Lower lobe of right lung (tissue), 2 donors: ENCODE data around the gene APLP2. TPM values are rescaled to one million over a fixed set of nuclear protein-coding genes. Genes with fewer than 3 reads are reported as not detected.
"Not testable (repeated sequence)": the region's sequence is repeated elsewhere in the genome, so short reads cannot be mapped to it uniquely, and the experiment has no call there.

Source experiments
- ATAC-seq, 2 donors: fragments of 200-7000 bp; cut with Tn5 transposase; one replicate each; pipeline ENCODE4 v1.9.1; 2020 to 2022; ENCODE audit warnings: mild to moderate bottlenecking in 2 of 2, moderate library complexity in 2 of 2
- DNase-seq: peaks from one replicate; pipeline ENCODE4 v3.0.0-alpha.2; 2020
- H3K27ac ChIP-seq: fragments of 200-600 bp; one replicate; pipeline ENCODE4 v1.8.0; 2022
- H3K27me3 ChIP-seq: fragments of 200-600 bp; one replicate; pipeline ENCODE4 v1.8.0; 2022; ENCODE audit warnings: low read depth
- H3K36me3 ChIP-seq: fragments of 200-600 bp; one replicate; pipeline ENCODE4 v1.8.0; 2022; ENCODE audit warnings: mild to moderate bottlenecking
- H3K4me1 ChIP-seq: fragments of 200-600 bp; one replicate; pipeline ENCODE4 v1.8.0; 2022
- H3K4me3 ChIP-seq: fragments of 200-600 bp; one replicate; pipeline ENCODE4 v1.8.0; 2022; ENCODE audit warnings: mild to moderate bottlenecking
- H3K9me3 ChIP-seq: fragments of 200-600 bp; one replicate; pipeline ENCODE4 v1.8.0; 2022
- intact Hi-C: fragments of 100-400 bp; cut with DNase I; formaldehyde crosslinking; loops from one replicate; pipeline ENCODE4 v1.11.0; 2022
- long read RNA-seq: library from polyadenylated mRNA; unstranded; transcript quantifications from one replicate; pipeline ENCODE4 v2.0.0, GENCODE V29; 2021
- total RNA-seq: library from RNA; stranded (reverse); fragmentation: NEBNext Ultra II Directional; extraction: Animal tissue kit (Norgen Biotek cat#: 25700); gene quantifications from one replicate; pipeline ENCODE4 v1.2.1, GENCODE V29; 2021
- TF ChIP-seq, protein P1 (sequence below): fragments of 200-600 bp; IDR thresholded peaks from one replicate; pipeline ENCODE4 v1.8.0; 2022; ENCODE audit warnings: antibody characterized with exemption, mild to moderate bottlenecking
- donor health status: DM: no; HTN: yes; CAD: no; lungs with severe emphysema.

Gene APLP2
- 582 TPM for total RNA-seq
- long read RNA-seq, transcript APLP2-203 (17 exons, 3,270 nt): major isoform, 279 of 716 reads
- long read RNA-seq, transcript APLP2-210 (16 exons, 2,530 nt): minor isoform, 95 of 716 reads
- long read RNA-seq, transcript APLP2-201 (18 exons, 3,727 nt): minor isoform, 44 of 716 reads
- long read RNA-seq, partial matches to known transcripts: 184 of 716 reads
- long read RNA-seq, other reads (novel, unspliced or antisense): 108 of 716 reads

DNA sequence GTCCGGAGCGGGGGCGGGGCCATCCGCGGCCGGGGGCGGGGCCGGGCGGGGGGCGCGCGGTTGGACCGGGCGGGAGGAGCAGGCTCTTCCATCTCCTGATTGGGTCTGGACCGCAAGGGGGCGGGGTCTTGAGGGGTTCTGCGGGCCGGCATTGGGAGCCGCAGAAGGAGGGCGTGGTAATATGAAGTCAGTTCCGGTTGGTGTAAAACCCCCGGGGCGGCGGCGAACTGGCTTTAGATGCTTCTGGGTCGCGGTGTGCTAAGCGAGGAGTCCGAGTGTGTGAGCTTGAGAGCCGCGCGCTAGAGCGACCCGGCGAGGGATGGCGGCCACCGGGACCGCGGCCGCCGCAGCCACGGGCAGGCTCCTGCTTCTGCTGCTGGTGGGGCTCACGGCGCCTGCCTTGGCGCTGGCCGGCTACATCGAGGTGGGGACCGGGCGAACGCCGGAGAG is at the start of gene APLP2:
TSS of gene APLP2 (plus strand) at position 236 of the 450 bp plus-strand sequence. CDS start at position 320, 84 bp downstream.
- TF ChIP-seq, protein P1, sequence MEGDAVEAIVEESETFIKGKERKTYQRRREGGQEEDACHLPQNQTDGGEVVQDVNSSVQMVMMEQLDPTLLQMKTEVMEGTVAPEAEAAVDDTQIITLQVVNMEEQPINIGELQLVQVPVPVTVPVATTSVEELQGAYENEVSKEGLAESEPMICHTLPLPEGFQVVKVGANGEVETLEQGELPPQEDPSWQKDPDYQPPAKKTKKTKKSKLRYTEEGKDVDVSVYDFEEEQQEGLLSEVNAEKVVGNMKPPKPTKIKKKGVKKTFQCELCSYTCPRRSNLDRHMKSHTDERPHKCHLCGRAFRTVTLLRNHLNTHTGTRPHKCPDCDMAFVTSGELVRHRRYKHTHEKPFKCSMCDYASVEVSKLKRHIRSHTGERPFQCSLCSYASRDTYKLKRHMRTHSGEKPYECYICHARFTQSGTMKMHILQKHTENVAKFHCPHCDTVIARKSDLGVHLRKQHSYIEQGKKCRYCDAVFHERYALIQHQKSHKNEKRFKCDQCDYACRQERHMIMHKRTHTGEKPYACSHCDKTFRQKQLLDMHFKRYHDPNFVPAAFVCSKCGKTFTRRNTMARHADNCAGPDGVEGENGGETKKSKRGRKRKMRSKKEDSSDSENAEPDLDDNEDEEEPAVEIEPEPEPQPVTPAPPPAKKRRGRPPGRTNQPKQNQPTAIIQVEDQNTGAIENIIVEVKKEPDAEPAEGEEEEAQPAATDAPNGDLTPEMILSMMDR: peak; percentile 4
- DNase-seq (peak; percentile 99), ATAC-seq (peak; percentile 93 to 97)
- H3K4me3 ChIP-seq: peak within 1 kb of the TSS; percentile 78
- peak within 1 kb of the TSS; percentile 95 for H3K27ac ChIP-seq
- H3K27me3 ChIP-seq: no peaks in the 10 kb centered on the region
- intact Hi-C loops: loop anchor here (10.0 kb wide), 1 partner anchor 55 kb away; no protein-coding TSS in a partner anchor
- peaks cover 41% of the 10 kb centered on the region for H3K4me1 ChIP-seq
- H3K9me3 ChIP-seq: no peaks in the 10 kb centered on the region
- no peaks in the 10 kb centered on the region for H3K36me3 ChIP-seq

GRCh38 chr11:130020323-130020722 is 49.4 kb upstream of the APLP2 start:
- no peaks in the 10 kb centered on the region for H3K27me3 ChIP-seq
- intact Hi-C loops: no loop called here
- H3K27ac ChIP-seq: no peak overlapping the region
- no peaks in the 10 kb centered on the region for H3K9me3 ChIP-seq
- no peak overlapping the region for H3K4me3 ChIP-seq
- no peaks in the 10 kb centered on the region for H3K36me3 ChIP-seq
- H3K4me1 ChIP-seq: no peaks in the 10 kb centered on the region
- DNase-seq (no peak), ATAC-seq (no peak)
- TF ChIP-seq, protein P1: no peak

GRCh38 chr11:130021606-130022005 is 48.1 kb upstream of the APLP2 start:
- H3K9me3 ChIP-seq, H3K27ac ChIP-seq, ATAC-seq, H3K4me1 ChIP-seq, DNase-seq, H3K27me3 ChIP-seq, intact Hi-C loops, H3K36me3 ChIP-seq, H3K4me3 ChIP-seq: not testable (repeated sequence)

- no peaks in the 10 kb centered on the region for H3K36me3 ChIP-seq
- ATAC-seq (no peak), DNase-seq (no peak)
- intact Hi-C loops: no loop called here
- no peak overlapping the region for H3K27ac ChIP-seq
- H3K27me3 ChIP-seq: no peaks in the 10 kb centered on the region
- no peaks in the 10 kb centered on the region for H3K4me1 ChIP-seq
- TF ChIP-seq, protein P1: no peak
- H3K9me3 ChIP-seq: no peaks in the 10 kb centered on the region
- no peak overlapping the region for H3K4me3 ChIP-seq
These were observed 46.9 kb upstream of the APLP2 start for GRCh38 chr11:130022799-130023198.

- TF ChIP-seq, protein P1: no peak
- Histone ChIP-seq H3K4me3 (no peak overlapping the region), H3K27ac (no peak overlapping the region), H3K27me3 (no peaks in the 10 kb centered on the region), H3K9me3 (no peaks in the 10 kb centered on the region), H3K4me1 (no peaks in the 10 kb centered on the region), H3K36me3 (no peaks in the 10 kb centered on the region)
- ATAC-seq (peak in 1 of 2 donors; percentile 32), DNase-seq (no peak)
- intact Hi-C loops: no loop called here
These were observed 46.5 kb upstream of the APLP2 start for GRCh38 chr11:130023204-130023603.

DNA sequence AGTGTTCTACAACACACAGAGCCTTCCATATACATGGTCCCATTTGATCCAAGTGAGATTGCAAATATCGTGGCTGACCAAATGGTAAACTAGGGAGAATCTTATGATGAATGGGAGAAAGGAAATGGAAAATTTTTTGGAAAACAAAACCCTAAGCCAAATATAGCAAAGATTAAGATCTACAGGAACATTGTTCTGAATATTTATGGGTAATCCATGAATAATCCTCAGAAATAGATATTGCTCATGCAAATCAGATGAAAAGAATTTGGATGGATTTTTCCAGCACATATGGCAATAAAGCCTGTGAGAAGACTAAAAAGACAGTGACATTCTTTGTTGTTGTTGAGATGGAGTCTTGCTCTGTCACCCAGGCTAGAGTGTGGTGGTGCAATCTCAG is 45.3 kb upstream of the APLP2 start:
- H3K4me3 ChIP-seq: no peak overlapping the region
- ATAC-seq: no peak
- no peak for DNase-seq
- H3K36me3 ChIP-seq: no peaks in the 10 kb centered on the region
- H3K9me3 ChIP-seq: no peaks in the 10 kb centered on the region
- intact Hi-C loops: no loop called here
- no peaks in the 10 kb centered on the region for H3K27me3 ChIP-seq
- TF ChIP-seq, protein P1: no peak
- no peak overlapping the region for H3K27ac ChIP-seq
- H3K4me1 ChIP-seq: no peaks in the 10 kb centered on the region
